ENCODE measurements around the gene BRF1.

BRF1 gene

DNA sequence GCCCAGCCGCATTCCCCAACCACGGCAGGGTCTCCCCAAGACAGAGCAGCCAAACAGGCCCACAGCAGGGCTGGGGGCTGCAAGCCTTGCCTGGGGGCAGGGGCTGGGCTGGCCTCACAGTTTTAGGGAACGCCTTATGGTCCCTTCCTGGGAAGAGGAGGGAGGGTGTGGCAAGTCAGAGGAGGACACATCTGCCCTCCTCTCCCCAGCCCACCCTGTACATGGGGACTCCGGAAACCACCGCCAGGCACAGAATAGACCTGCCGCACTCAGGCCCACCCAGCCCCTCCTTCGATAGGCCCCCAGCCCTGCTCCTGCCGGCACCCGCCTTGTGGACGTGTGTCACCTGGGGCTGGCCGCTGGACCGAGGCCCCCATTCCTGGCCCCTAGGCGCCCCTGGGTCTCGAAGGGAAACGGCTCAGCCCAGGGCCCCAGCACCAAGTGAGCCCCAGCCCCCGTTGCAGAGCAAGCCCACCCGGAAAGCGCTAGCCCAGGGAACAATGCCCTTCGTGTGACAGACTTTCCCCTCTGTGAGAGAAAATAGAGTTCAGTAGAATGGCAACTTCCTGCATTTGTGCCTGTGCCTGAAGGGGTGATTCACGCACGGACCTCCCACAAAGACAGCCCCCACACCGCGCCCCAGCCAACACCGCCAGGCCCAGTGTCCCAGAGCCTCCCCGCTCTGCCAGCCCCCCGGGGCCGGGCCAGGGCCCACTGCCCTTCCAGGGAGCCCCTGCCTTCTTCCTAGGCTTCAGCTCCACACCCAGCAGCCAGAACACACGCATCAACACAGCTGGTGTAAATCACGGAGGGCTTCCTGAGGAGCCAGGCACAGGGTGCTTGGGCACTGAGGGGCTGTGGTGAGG, 107.7 kb downstream of the BRF1 start:
- no peak for DNase-seq

DNA sequence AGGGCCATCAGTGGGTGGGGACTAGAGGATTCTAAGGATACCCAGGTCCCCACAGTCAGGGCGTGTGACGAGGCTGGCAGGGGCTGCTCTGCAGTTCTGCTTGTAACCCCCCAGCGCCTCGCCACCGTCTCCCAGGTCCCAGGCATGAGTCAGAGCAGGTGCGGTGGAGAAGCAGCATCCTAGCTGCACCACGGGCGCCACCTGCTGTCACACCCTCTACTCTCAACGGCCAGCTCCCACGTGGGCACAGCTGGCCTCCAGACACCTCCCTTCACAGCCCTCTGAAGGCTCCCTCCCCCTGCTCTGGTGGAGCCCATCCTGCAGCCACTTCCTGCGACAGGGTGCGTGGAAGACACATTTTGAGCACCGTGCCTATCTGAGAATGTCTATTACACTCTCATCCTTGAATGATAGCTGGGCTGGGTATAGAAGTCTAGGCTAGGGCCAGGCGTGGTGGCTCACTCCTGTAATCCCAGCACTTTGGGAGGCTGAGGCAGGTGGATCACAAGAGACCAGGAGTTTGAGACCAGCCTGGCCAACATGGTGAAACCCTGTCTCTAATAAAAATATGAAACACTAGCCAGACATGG, 112.8 kb downstream of the BRF1 start:
- no peak for DNase-seq

DNA sequence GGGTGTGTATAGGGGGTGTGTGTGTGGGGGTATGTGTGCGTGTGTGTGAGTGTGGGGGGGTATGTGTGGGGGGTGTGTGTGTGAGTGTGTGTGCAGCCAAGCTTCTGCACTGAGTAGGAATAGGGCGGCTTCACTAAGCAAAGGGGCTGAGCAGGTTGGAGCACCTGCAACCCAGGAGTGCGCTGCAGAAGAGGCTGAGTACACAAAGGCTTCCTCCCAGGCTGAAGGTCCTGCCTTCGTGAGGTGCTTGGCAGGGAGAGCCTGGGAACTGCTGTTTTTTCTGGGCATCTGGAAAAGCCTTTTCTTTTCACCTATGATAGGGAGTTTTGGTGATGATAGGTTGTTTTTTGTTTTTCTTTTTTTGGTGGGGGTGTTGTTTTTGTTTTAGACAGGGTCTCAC, 113.7 kb downstream of the BRF1 start:
- no peak for DNase-seq

DNA sequence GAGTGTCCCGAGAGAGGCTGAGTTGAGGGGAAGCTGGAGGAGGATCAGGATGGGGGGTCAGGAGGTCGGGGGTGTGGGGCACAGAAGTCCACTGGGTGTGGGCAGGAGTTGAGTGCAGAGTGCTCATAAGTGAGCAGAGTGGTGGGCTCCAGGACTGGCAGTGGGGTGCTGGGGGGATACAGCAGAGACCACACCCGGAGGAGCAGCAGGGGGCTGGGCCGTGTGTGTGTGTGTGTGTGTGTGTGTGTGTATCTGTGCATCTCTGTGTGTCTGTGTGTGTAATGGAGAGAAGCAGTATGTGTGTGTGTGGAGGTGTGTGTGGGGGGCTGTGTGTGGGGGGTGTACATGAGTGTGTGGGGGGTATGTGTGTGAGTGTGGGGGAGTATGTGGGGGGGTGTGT, 114.8 kb downstream of the BRF1 start:
- no peak for DNase-seq

DNA sequence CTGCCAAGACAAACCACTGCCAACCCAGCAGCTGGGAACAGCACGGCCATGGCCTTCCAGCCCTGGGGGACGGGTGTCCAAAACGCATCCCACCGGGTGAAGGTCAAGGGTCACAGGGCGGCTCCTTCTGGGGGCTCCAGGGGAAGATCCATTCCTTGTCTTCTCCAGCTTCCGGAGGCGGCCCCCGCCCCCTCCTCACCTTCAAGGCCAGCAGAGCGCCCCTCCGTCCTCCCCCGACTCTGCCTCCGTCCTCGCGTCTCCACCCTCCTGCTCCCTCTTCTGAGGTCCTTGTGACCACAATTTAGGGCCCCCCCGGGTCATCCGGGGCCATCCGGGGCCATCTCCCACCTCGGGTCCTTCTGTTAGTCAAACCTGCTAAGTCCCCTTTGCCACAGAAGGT, 115.8 kb downstream of the BRF1 start:
- no peak for DNase-seq

DNA sequence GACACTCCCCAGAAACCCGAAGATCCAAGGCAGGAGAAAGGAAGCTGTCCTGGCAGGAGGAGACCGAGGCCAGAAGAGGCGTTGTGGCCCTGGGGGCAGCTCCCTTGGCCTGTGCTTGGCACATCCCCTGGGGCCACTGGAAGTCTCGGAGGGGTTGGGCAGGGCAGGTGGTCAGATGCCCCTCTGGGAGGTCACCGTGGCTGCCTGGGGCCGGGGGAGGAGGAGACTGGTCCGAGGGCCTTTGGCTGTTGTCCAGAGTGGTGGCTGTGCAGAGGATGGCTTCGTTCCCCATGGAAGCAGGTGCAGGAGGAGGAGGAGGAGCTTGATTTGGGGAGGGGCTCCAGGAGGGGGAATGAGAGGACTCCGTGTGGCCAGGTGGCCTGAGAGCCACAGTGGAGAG, 116.3 kb downstream of the BRF1 start:
- DNase-seq = no peak

DNA sequence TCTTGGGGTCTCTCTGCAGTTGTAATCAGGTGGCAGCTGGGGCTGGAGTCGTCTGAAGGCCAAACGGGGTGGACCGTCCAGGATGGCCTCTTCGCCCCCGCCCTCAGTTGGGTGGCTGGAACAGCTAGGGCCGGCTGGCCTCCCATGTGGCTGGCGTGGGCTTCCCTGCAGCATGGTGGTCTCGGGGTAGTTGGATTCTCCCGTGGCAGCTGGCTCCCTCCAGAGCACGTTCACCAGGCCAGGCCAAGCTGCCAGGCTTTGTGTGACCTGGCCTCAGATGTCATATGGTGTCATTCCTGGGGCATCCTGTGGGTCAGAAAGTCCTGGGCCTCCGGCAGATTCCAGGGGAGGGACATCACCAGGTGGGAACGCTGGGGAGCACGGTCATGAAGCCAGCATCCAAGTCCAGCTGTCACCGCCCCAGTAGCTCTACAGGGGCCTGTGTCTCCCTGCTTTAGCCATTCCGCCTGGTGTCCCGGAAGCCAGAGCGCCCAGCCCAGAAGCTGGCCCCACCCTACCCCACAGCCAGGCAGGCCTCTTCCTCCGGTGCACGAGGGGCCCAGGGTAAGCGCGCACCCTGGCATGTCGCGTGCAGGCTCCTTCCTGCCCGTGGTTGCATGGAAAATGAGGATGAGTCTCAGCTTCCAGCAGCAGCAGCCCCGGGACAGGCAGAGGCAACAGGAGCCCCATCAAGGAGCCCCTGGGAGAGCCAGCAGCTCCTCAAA, 118.3 kb downstream of the BRF1 start:
- no peak for DNase-seq

DNA sequence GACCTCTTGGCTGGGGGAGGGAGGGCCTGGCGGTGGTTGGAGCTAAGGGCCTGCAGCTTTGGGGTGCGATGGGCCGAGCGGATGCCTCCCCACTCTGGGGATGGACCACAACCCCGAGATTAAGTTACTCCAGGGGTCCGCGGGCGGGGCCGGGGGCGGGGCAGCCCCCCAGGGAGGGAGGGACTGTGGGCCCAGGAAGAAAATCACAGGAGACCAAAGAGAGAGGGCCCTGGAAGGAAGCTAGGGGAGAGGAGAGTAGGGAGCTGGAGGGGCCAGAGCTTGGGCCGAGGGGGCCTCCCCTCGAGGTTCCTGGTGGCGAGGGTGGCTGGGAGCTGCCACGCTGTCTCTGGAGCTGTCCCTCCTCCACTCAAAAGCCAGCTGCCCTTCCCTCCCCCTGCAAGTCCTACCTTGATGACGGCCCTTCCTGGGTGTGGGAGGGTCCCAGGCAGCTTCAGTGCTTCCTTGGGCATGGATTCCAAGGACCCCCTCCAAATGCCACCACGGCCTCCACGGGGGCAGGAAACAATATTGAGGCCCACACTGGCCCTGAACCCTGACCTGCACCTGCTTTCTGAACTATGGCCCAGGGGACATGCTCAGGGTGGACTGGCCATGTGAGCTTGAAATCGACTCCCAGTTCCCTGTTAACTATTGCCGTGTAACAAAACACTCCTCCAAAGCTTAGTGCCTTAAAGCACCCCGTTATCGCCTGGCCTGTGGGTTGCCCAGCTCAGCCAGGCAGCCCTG, 119.1 kb downstream of the BRF1 start:
- DNase-seq = no peak

DNA sequence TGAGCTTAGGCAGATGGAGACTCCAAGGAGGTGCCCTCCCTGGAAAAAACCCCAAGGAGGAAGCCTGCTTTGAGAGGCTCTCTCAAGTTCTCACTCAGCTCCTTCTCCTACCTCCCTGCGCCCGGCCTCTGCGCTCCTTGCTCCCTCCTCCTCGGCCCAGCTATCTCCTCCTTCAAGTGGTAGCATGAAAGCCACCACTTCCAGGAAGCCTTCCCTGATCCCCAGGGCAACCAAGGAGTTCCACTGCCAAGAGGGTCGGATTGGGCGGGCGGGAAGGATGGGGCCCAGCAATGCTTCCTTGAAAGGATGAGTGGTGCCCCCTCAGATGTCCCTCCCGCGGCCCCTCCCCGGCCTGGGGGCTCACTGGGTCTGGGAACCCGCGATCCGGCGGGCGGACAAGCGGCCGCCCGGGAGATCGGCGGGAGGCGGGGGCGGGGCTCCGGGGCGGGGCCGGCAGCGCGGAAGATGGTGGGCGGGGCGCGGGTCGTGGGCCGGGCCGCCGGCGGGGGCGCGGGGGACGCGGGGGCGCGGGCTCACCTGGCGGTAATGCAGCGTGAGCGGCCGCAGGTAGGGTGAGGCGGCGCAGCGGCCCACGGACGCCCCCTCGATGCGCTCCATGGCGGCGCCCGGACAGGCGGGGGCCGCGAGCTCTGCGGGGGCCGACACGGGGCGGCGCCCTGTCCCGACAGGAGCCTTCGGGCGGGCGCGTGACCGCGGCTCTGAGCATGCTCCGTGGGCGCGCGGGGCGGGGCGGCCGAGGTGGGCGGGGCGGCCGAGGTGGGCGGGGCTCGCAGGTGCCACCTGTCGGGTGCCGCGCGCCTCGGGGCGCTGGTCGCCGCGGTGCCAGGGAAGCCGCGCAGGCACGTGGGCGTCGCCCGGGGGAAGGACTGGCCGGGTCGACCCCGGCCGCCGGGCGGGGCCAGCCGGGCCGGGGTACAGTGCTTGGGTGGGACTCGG, 119.9 kb downstream of the BRF1 start, which contains the start of gene NUDT14:
Gene NUDT14, minus strand, starts transcription at position 721 of the 957 bp plus-strand sequence. Its CDS starts 103 bp downstream, at position 618.
- DNase-seq = peak; percentile 78

DNA sequence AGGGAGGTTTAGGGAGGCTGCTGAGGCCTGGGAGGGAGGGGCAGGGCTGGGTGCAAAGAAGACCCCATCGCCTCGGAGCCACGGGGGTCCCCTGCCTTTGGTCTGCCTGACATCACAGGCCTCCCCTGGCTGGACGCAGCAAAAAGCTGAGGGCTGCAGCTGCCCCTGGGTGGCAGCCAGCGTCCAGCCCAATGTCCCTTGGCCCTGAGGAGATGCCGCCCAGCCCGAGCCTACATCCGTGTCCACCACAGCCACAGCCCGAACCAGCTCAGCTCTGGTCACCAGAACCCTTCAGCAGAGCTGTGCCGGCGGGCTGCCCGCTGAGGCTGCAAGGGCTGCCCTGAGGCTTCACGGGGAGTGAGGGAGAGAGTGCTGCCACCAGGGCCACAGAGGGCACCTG, 121.6 kb downstream of the BRF1 start:
- no peak for DNase-seq

DNA sequence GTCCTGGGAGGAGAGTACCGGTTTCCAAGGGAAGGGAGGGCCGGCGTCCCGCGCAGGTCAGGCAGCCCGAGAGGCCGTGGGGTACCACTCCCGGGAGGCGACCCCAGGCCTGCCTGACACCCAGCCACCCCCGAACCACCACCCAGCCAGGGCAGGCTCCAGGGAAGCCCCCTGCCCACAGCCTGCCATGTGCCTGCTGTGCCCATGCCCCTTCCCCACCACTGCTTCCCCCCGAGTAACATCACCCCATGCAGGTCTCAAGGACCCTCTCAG, 122.0 kb downstream of the BRF1 start:
- no peak for DNase-seq

DNA sequence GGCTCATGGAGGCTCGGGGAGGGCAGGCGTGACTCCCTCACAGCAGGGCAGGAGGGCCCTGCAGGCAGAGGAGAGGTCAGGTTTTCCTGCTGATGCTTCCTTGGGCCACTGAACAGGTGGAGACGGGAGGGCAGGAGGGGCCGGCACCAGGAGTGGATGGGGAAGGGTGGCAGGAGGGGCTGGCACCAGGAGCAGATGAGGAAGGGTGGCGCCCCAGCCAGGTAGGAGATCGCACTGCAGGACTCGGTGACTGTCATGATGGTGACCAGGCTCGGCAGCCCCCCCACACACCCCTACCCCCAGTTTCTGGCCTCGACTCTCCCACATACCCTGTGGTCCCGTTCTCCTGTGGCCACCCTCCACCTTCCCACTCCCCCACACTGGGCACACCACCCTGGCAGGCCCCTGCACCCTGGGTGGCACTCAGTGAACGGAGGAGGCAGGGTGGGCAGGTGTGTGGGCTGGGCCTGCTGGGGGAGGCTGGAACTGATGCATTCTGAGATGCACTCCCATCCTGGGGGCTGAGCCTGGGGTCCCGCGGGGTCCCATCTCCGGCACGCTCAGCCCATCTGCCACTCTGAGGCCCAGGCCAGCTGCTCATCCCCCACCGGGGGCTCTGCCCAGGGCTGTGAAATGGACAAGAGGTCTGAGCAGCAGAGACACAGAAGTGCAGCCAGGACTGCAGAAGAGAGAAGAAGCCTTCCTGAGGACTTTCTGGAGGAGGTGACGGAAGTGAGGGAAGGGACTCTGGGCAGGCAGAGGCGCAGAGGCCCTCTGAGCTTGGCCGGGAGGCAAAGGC, 122.5 kb downstream of the BRF1 start:
- no peak for DNase-seq

DNA sequence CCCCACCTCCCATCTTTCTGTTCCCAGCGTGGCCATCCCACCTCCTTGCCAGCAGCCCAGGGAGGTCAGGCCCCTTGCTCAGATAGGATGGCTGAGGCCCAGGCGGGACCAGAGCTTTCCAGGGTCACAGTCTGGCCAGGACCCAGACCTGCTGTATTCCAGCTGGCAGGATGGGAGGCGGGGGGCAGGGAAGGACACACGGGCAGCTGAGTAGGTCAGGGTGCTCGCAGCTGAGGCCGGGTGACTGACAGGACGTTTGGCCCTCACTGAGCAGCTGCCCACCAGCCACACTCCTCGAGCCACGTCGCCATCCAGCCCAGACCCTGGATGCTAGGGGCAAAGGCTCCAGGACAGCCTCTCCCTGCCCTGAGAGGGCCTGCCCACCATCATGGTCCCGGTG, 123.7 kb downstream of the BRF1 start:
- DNase-seq = no peak

DNA sequence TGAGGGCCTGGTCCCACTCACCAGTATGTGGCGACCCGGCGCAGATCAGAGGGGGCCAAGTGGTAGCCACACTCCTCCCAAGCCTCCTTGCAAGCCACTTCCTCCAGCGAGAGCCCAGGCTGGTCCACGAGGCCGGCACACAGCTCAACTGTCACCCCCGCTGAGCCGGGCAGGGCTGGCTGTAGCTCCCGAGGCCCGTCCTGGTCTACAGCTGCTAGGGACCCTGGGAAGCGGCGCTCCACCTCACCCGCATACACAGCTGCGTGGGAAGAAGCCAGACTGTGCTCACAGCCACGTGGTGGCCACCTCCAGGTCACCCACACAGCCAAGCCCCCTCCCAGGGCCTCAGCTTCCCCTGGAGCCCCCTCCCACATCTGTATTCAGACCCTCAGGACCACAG, 124.3 kb downstream of the BRF1 start:
- no peak for DNase-seq

DNA sequence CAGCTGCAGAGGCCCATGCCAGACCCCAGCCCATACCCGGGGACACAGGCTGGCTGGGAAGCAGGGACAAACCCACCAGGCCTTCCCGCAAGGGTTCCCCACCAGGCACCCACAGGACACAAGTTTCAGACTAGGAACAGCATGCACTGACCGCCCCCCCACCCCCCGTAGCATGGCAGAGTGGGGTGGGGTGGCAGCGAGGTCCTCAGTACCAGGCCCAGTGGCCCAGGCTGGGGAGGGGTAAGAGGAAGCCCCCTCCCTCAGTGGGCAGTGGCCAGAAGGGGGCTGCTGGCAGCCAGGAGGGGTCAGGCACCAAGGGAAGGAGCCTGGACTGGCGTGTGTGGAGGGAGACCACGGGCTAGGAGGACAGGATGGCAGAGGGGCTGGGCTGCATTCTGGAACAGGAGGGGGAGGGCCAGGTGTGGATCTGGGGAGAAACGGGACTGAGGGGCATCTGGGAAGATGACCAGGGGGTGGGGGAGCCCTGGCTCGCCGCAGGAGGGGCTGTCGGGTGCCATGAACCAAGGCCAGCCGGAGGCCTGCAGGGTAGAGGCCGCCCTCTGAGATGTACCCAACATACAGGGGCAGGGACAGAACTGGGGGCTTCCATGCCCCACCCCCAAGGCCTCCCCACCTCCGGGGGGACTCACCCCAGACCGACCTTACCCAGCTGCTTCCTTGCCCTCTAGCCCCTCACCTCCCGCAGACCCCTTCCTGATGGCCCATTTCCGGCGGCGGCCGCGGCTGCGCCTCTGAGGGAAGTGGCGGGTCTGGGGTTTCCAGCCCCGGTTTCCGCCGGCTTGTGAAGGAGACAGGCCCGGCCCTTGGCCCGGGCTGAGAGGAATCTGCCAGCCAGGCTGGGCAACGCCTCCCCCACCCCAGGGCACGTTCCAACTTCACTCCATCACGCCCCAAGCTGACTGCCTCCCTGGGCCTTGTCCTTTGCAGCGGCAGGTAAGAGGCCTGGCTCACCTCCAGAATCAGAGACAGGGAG, 126.6 kb downstream of the BRF1 start:
- peak; percentile 39 for DNase-seq

DNA sequence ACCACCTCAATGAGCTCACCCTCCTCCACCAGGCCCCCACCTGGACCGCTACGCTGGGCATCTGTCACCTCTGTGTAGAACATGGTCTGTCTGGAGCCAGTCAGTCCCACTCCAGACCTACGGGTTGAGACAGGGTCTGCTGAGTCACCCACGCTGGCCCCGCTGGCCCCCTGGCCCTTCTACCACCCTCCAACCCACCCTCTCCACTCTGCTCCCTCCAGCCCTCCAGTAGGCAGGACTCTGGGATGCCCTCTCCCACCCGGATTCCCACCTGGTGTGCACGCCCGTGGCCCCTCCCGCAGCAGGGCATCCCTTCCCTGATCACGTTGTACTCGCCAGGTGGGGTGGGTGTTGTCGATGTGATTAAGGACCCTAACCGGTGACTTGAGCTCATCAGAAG, 127.7 kb downstream of the BRF1 start:
- no peak for DNase-seq

DNA sequence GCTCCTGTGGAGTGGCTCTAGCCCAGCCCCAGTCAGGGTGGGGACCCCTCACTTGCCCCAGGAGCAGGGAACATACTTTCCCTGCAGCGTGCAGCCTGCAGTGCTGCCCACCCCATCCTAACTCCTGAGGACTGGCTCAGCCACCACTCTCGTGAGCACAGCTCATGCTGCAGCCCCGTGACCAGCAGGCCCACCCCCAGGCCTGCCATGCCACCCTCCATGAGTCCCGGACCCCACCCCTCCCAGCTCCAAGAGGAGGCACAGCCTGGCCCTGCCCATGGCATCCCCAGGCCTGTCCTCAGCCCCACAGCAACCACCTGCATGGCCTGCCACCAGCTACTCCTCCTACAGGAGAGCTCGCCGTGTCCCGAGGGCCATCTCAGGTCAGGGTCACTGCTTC, 128.3 kb downstream of the BRF1 start:
- no peak for DNase-seq

DNA sequence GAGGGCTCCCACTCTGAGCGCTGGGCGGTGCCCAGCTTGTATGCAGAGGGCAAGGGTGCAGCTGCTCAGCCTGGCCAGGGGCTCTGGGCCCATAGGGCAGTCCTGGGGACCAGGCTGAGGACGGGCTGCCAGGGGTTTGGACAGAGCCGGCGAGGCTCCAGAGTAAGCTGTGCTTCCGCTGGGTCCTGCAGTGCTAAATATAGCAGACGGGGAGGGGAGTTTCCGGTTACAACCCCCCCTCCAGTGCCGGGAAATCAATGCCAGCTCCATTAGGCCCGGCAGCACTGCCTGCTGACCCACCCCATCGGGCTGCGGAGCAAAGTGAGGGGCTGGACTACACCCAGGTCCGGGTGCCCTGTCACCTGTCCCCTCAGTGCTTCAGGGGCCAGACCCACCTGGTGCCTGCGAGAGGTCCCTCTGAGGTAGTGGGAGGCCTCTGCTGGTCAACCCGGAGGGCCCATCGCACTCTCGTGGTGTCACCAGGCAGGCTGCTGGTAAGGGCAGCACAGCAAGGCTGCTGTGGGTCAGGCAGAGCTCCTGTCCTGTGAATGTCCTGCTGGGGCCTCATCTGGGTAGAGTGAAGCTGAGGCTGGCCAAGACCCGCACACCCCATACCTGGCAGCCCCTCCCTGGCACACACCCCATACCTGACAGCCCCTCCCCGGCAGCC, 129.7 kb downstream of the BRF1 start:
- no peak for DNase-seq
